Uterus (tissue), 2 donors: ENCODE measurements around the gene SHH.

Source experiments
- POLR2A ChIP-seq, 2 donors: fragments of 450-650 bp; IDR thresholded peaks; one replicate each; pipeline ENCODE4 v1.6.1; 2016; ENCODE audit warnings: antibody characterized with exemption in 2 of 2, mild to moderate bottlenecking in 1 of 2, moderate library complexity in 1 of 2
- TF ChIP-seq, protein P1 (sequence below), 4 experiments: fragments of 200-600 bp in 2 of 4; fragments of 450-650 bp in 2 of 4; sonication (generic) in 2 of 4; IDR thresholded peaks; one replicate each; pipeline ENCODE4 v1.5.1; 2016 to 2019; ENCODE audit warnings: antibody characterized with exemption in 4 of 4, mild to moderate bottlenecking in 2 of 4, moderate library complexity in 1 of 4

GRCh38 chr7:155792315-155792960, 19.8 kb downstream of the SHH start:
- TF ChIP-seq, protein P1, sequence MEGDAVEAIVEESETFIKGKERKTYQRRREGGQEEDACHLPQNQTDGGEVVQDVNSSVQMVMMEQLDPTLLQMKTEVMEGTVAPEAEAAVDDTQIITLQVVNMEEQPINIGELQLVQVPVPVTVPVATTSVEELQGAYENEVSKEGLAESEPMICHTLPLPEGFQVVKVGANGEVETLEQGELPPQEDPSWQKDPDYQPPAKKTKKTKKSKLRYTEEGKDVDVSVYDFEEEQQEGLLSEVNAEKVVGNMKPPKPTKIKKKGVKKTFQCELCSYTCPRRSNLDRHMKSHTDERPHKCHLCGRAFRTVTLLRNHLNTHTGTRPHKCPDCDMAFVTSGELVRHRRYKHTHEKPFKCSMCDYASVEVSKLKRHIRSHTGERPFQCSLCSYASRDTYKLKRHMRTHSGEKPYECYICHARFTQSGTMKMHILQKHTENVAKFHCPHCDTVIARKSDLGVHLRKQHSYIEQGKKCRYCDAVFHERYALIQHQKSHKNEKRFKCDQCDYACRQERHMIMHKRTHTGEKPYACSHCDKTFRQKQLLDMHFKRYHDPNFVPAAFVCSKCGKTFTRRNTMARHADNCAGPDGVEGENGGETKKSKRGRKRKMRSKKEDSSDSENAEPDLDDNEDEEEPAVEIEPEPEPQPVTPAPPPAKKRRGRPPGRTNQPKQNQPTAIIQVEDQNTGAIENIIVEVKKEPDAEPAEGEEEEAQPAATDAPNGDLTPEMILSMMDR (IDR thresholded peaks at IDR 0.05): no peak
- no peak for TF ChIP-seq POLR2A (IDR thresholded peaks at IDR 0.05)
